ENCODE measurements around the gene NDUFA11. TPM values are rescaled to one million over a fixed set of nuclear protein-coding genes. Genes with fewer than 3 reads are reported as not detected.

The NDUFA11 gene
- total and polyA plus RNA-seq, 2 of the 13 experiments (the other 11 are each of a cell fraction or from before 2014, with no cell fraction given) = 286 to 378 TPM

DNA sequence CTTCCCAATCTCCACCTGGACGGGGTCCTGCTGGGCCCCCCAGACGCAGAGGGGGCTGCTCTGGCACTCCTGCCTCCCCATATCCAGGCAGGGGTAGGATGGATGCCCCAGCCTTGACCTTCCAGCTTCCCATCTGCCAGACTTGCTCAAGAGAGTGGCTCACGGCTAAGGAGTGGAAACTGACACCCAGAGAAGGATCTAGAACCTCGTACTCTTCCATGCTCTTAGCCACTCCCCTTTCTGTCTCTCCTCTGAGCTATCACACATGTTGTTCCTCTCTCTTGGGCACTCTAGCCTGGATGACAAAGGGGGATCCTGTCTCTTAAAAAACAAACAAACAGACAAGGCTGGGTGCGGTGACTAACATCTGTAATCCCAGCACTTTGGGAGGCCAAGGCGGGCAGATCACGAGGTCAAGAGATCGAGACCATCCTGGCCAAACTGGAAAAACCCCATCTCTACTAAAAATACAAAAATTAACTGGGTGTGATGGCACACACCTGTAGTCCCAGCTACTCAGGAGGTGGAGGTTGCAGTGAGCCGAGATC, 21.1 kb downstream of the NDUFA11 start:
- peak overlapping the region; percentile 40 for H3K27ac ChIP-seq (ENCODE audit: extremely low read length, insufficient read depth, low read length)
- ATAC-seq (no peak), DNase-seq (ENCODE audit: low spot score) (no peak), FAIRE-seq (no peak)
- no peak overlapping the region for H3K9ac ChIP-seq (ENCODE audit: insufficient read depth, low read depth, low read length)
- H3K79me2 ChIP-seq (ENCODE audit: insufficient read depth, low read length) = no peaks in the 10 kb centered on the region
- ChIA-PET CTCF (ENCODE audit: low intra/inter-chr PET ratio, low total read pairs) (no interaction called here), POLR2A (interaction anchor here (1.2 to 2.1 kb wide), 2 partner anchors 21 to 54 kb away, joined by 4 to 8 read pairs; partner anchors contain the start of gene NDUFA11)
- no peaks in the 10 kb centered on the region for H3K9me3 ChIP-seq (ENCODE audit: low read length)
- no TSS peak for BruUV-seq (replicated peaks)
- no peaks in the 10 kb centered on the region for H3K36me3 ChIP-seq (replicated peaks in 1 of 2; ENCODE audit: control insufficient read depth in 1 of 2, insufficient read depth in 2 of 2, low read length in 2 of 2)
- no peak overlapping the region for H2AFZ ChIP-seq (ENCODE audit: low read length)
- H3K27me3 ChIP-seq (ENCODE audit: control insufficient read depth in 1 of 2, insufficient read depth in 2 of 2, low read length in 2 of 2) = no peaks in the 10 kb centered on the region
- 89% methylated on average over 6 of the region's 9 CpGs for WGBS (ENCODE audit: low lambda C conversion rate)
- intact Hi-C loops (cut with micrococcal nuclease; ENCODE audit: unreplicated experiment) = no loop called here
- no peak overlapping the region for H3K4me3 ChIP-seq (replicated peaks in 1 of 3; ENCODE audit: insufficient read depth in 1 of 3, low read depth in 2 of 3, low read length in 3 of 3)
- no peak overlapping the region for H3K4me2 ChIP-seq (ENCODE audit: low read depth, low read length)
- in situ Hi-C loops (cut with HindIII; ENCODE audit: extremely low pct_ligation_motif_present, low pct_unique_long_range_greater_than_20kb) = no loop called here
- peaks cover 82% of the 10 kb centered on the region for H3K4me1 ChIP-seq (ENCODE audit: insufficient read depth, low read length)
- no peaks in the 10 kb centered on the region for H4K20me1 ChIP-seq (ENCODE audit: insufficient read depth, low read length)
- TF ChIP-seq ZNF264 (CRISPR knock-in tag; IDR thresholded peaks at IDR 0.05) = peak; percentile 99
- TF ChIP-seq, protein P1, sequence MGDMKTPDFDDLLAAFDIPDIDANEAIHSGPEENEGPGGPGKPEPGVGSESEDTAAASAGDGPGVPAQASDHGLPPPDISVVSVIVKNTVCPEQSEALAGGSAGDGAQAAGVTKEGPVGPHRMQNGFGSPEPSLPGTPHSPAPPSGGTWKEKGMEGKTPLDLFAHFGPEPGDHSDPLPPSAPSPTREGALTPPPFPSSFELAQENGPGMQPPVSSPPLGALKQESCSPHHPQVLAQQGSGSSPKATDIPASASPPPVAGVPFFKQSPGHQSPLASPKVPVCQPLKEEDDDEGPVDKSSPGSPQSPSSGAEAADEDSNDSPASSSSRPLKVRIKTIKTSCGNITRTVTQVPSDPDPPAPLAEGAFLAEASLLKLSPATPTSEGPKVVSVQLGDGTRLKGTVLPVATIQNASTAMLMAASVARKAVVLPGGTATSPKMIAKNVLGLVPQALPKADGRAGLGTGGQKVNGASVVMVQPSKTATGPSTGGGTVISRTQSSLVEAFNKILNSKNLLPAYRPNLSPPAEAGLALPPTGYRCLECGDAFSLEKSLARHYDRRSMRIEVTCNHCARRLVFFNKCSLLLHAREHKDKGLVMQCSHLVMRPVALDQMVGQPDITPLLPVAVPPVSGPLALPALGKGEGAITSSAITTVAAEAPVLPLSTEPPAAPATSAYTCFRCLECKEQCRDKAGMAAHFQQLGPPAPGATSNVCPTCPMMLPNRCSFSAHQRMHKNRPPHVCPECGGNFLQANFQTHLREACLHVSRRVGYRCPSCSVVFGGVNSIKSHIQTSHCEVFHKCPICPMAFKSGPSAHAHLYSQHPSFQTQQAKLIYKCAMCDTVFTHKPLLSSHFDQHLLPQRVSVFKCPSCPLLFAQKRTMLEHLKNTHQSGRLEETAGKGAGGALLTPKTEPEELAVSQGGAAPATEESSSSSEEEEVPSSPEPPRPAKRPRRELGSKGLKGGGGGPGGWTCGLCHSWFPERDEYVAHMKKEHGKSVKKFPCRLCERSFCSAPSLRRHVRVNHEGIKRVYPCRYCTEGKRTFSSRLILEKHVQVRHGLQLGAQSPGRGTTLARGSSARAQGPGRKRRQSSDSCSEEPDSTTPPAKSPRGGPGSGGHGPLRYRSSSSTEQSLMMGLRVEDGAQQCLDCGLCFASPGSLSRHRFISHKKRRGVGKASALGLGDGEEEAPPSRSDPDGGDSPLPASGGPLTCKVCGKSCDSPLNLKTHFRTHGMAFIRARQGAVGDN (CRISPR knock-in tag; IDR thresholded peaks at IDR 0.05) = peak; percentile 64
- TF ChIP-seq ZNF335 (CRISPR knock-in tag; IDR thresholded peaks at IDR 0.05) = no peak
- no peak; the same call in 1 of the 2 replicates for TF ChIP-seq TBX2 (CRISPR knock-in tag; IDR thresholded peaks at IDR 0.05; ENCODE audit: borderline replicate concordance)
- TF ChIP-seq SIN3A (IDR thresholded peaks at IDR 0.05; ENCODE audit: borderline replicate concordance, low read depth, low read length) = no peak
- TF ChIP-seq, protein P2, sequence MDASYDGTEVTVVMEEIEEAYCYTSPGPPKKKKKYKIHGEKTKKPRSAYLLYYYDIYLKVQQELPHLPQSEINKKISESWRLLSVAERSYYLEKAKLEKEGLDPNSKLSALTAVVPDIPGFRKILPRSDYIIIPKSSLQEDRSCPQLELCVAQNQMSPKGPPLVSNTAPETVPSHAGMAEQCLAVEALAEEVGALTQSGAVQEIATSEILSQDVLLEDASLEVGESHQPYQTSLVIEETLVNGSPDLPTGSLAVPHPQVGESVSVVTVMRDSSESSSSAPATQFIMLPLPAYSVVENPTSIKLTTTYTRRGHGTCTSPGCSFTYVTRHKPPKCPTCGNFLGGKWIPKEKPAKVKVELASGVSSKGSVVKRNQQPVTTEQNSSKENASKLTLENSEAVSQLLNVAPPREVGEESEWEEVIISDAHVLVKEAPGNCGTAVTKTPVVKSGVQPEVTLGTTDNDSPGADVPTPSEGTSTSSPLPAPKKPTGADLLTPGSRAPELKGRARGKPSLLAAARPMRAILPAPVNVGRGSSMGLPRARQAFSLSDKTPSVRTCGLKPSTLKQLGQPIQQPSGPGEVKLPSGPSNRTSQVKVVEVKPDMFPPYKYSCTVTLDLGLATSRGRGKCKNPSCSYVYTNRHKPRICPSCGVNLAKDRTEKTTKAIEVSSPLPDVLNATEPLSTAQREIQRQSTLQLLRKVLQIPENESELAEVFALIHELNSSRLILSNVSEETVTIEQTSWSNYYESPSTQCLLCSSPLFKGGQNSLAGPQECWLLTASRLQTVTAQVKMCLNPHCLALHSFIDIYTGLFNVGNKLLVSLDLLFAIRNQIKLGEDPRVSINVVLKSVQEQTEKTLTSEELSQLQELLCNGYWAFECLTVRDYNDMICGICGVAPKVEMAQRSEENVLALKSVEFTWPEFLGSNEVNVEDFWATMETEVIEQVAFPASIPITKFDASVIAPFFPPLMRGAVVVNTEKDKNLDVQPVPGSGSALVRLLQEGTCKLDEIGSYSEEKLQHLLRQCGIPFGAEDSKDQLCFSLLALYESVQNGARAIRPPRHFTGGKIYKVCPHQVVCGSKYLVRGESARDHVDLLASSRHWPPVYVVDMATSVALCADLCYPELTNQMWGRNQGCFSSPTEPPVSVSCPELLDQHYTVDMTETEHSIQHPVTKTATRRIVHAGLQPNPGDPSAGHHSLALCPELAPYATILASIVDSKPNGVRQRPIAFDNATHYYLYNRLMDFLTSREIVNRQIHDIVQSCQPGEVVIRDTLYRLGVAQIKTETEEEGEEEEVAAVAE (CRISPR knock-in tag; IDR thresholded peaks at IDR 0.05; ENCODE audit: borderline replicate concordance) = no peak
- TF ChIP-seq, protein P3, sequence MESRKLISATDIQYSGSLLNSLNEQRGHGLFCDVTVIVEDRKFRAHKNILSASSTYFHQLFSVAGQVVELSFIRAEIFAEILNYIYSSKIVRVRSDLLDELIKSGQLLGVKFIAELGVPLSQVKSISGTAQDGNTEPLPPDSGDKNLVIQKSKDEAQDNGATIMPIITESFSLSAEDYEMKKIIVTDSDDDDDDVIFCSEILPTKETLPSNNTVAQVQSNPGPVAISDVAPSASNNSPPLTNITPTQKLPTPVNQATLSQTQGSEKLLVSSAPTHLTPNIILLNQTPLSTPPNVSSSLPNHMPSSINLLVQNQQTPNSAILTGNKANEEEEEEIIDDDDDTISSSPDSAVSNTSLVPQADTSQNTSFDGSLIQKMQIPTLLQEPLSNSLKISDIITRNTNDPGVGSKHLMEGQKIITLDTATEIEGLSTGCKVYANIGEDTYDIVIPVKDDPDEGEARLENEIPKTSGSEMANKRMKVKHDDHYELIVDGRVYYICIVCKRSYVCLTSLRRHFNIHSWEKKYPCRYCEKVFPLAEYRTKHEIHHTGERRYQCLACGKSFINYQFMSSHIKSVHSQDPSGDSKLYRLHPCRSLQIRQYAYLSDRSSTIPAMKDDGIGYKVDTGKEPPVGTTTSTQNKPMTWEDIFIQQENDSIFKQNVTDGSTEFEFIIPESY (CRISPR knock-in tag; IDR thresholded peaks at IDR 0.05) = 0 out of 2 replicates have a peak, but pooled peaks have one; percentile 5
- no peak for TF ChIP-seq THYN1 (CRISPR knock-in tag; IDR thresholded peaks at IDR 0.05; ENCODE audit: borderline replicate concordance, low read depth)
- TF ChIP-seq MTA1 (CRISPR knock-in tag; IDR thresholded peaks at IDR 0.05; ENCODE audit: borderline replicate concordance) = no peak
